IPS DF 6.9 (cell line): ENCODE measurements around the gene TCF4.

Source experiments
- DNase-seq: peaks from one replicate; pipeline ENCODE4 v3.0.0-alpha.2; 2013; ENCODE audit warnings: low read depth, low spot score
- H3K27ac ChIP-seq: one replicate; pipeline ENCODE4 v1.5.1; 2013; ENCODE audit warnings: low read length, control low read depth
- H3K27me3 ChIP-seq: 2 replicates; pipeline ENCODE4 v1.6.1; 2013; ENCODE audit warnings: mild to moderate bottlenecking, low read length; ENCODE audit not compliant: control insufficient read depth, insufficient read depth
- H3K36me3 ChIP-seq: 2 replicates; pipeline ENCODE4 v1.6.1; 2013; ENCODE audit warnings: low read length; ENCODE audit not compliant: control insufficient read depth, insufficient read depth
- H3K4me1 ChIP-seq: 2 replicates; pipeline ENCODE4 v1.6.1; 2013; ENCODE audit warnings: low read length; ENCODE audit not compliant: control insufficient read depth, insufficient read depth
- H3K4me3 ChIP-seq: 2 replicates; pipeline ENCODE4 v1.5.1; 2013; ENCODE audit warnings: mild to moderate bottlenecking, low read length
- H3K9me3 ChIP-seq: 2 replicates; pipeline ENCODE4 v1.6.1; 2013; ENCODE audit warnings: low read length, inconsistent platforms; ENCODE audit not compliant: control insufficient read depth, insufficient read depth
- WGBS: extraction: QIAGEN DNeasy Blood & Tissue Kit; methylation state at CpG from one replicate; pipeline ENCODE4 v1.1.7; 2013; ENCODE audit warnings: mixed read lengths, missing lambda C conversion rate; ENCODE audit not compliant: insufficient read length, insufficient coverage; 5-methylcytosine and 5-hydroxymethylcytosine counted together

The TCF4 gene

GRCh38 chr18:55302167-55302833 is 285.7 kb downstream of the TCF4 start:
- H3K9me3 ChIP-seq, result no peaks in the 10 kb centered on the region; the same call in 1 of the 2 replicates
- H3K27me3 ChIP-seq, result no peaks in the 10 kb centered on the region
- no peak for DNase-seq
- peaks cover 16% of the 10 kb centered on the region; the same call in 1 of the 2 replicates for H3K4me1 ChIP-seq
- no CpG with 5 or more reads among the region's 11 CpGs for WGBS
- no peak overlapping the region for H3K4me3 ChIP-seq
- no peak overlapping the region for H3K27ac ChIP-seq
- no peaks in the 10 kb centered on the region for H3K36me3 ChIP-seq

DNA sequence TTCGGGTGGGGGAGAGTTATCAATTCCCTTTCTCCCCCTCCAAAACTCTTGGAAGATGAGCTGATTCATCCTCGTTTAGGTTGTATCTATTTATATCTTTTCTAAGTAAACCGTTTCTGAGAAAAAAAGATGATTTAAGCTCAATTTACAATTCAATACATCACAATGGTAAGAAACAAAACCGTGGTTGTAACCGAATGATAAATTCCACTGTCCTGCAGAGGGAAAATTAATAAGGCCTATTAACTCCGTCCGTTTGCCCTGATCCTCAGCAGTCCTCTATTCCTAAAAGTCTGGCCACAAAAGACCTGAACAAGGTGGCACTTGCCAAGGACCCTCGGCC is 286.2 kb downstream of the TCF4 start:
- WGBS, result no CpG with 5 or more reads among the region's 8 CpGs
- H3K27ac ChIP-seq, result no peak overlapping the region
- no peaks in the 10 kb centered on the region for H3K27me3 ChIP-seq
- no peaks in the 10 kb centered on the region for H3K36me3 ChIP-seq
- no peak for DNase-seq
- no peak overlapping the region for H3K4me3 ChIP-seq
- no peaks in the 10 kb centered on the region; the same call in 1 of the 2 replicates for H3K9me3 ChIP-seq
- peaks cover 16% of the 10 kb centered on the region; the same call in 1 of the 2 replicates for H3K4me1 ChIP-seq

- 100% methylated on average over 1 of the region's 14 CpGs for WGBS
- Histone ChIP-seq H3K36me3 (no peaks in the 10 kb centered on the region), H3K4me3 (no peak overlapping the region), H3K27me3 (no peaks in the 10 kb centered on the region), H3K9me3 (no peaks in the 10 kb centered on the region; the same call in 1 of the 2 replicates), H3K4me1 (peaks cover 16% of the 10 kb centered on the region; the same call in 1 of the 2 replicates), H3K27ac (no peak overlapping the region)
- DNase-seq, result no peak
Observed at GRCh38 chr18:55300936-55301531, 287.0 kb downstream of the TCF4 start.

- no peak for DNase-seq
- no peaks in the 10 kb centered on the region for H3K36me3 ChIP-seq
- peaks cover 16% of the 10 kb centered on the region; the same call in 1 of the 2 replicates for H3K4me1 ChIP-seq
Observed at GRCh38 chr18:55300421-55300935, 287.5 kb downstream of the TCF4 start.

DNA sequence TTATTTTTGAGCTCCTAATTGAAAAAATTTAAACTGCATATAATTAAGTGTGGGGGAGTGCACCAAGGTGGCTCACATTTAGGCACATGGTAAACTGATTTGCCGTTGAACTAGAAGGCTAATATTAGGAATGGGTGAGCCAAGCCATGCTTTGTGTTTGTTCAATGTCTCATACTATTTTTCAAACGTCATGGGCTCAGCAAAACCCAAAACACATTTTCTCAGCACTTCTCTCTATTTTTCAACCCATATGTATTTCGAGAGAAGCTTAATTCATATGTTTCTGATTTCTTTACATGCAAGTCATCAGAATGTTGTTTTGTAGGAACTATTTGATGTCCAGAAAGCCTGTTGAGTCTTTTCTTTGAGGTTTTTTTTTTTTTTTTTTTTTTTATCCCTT is 291.2 kb downstream of the TCF4 start:
- Histone ChIP-seq H3K4me3 (no peak overlapping the region), H3K9me3 (no peaks in the 10 kb centered on the region; the same call in 1 of the 2 replicates), H3K4me1 (peaks cover 9% of the 10 kb centered on the region; the same call in 1 of the 2 replicates), H3K27me3 (no peaks in the 10 kb centered on the region), H3K27ac (no peak overlapping the region), H3K36me3 (no peaks in the 10 kb centered on the region)
- DNase-seq, result no peak
- WGBS, result no CpG with 5 or more reads among the region's 3 CpGs

More at GRCh38 chr18:55300421-55300935, 287.5 kb downstream of the TCF4 start:
- no peak overlapping the region for H3K4me3 ChIP-seq
- whole genome bisulfite sequencing, result no CpG with 5 or more reads among the region's 11 CpGs
- no peak overlapping the region for H3K27ac ChIP-seq
- no peaks in the 10 kb centered on the region; the same call in 1 of the 2 replicates for H3K9me3 ChIP-seq
- no peaks in the 10 kb centered on the region for H3K27me3 ChIP-seq

DNA sequence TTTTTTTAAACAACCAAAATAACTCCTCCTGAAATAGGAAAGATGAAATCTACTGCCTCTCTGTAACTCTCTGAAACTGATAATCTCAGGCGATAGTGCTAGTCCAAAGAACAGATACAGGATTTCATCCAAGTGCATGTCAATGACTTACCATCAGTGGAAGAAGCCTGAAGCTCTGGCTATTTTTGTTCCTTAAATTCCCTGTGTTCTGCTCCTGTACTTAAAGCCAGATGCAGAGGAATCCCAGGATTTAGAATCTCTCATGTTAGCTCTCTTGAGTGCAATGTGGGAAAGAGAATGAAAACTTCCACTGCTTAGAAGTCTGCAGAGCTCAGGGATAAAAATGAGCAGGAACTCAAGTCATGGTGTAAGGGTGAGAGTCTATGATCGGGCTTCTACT is 291.9 kb downstream of the TCF4 start:
- peaks cover 9% of the 10 kb centered on the region; the same call in 1 of the 2 replicates for H3K4me1 ChIP-seq
- no CpG with 5 or more reads among the region's 2 CpGs for WGBS

DNA sequence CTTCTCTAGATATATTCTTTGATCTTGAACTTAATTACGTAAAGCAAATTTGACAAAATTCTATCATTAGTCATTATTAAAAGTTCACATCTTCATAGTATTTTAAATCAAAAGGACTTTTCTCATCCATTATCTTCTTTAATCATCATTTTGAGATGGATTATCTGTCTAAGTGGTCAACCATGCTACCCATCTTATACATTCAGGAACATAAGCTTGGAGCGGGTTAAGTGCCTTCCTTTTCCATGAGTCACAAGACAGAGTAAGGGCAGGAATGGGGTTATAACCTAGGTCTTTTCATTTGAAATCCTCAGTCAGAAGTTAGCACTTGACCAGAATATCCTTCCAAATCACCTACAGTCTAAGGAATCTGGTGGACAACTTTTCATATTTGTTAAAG is 297.1 kb downstream of the TCF4 start:
- H3K4me1 ChIP-seq, result no peaks in the 10 kb centered on the region
- WGBS, result no CpG with 5 or more reads among the region's 2 CpGs
- no peak for DNase-seq
- H3K36me3 ChIP-seq, result no peaks in the 10 kb centered on the region
- H3K9me3 ChIP-seq, result no peaks in the 10 kb centered on the region
- no peaks in the 10 kb centered on the region for H3K27me3 ChIP-seq
- no peak overlapping the region for H3K27ac ChIP-seq
- H3K4me3 ChIP-seq, result no peak overlapping the region

More for the DNA sequence above, 291.9 kb downstream of the TCF4 start:
- Histone ChIP-seq H3K4me3 (no peak overlapping the region), H3K9me3 (no peaks in the 10 kb centered on the region; the same call in 1 of the 2 replicates), H3K27ac (no peak overlapping the region), H3K36me3 (no peaks in the 10 kb centered on the region), H3K27me3 (no peaks in the 10 kb centered on the region)
- no peak for DNase-seq

DNA sequence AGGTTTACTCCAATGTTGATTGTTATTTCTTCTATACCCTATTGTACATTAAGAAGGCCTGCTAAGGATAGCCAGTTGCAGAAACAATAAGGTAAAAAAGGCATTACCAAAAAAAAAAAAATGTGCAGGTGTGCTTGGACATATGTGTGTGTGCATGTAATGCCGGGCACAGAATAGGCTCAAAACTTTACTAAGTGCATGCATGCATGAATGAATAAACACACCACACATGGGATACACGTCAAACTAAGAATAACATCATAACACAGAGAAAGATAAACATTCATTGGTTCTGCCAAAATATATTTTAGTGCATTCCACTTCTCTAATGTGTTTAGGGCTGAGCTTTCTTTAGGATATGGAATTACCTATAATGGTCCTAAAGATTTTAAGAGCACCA is 298.2 kb downstream of the TCF4 start:
- H3K4me1 ChIP-seq, result no peaks in the 10 kb centered on the region
- H3K36me3 ChIP-seq, result no peaks in the 10 kb centered on the region
- no CpG with 5 or more reads among the region's 2 CpGs for WGBS
- H3K4me3 ChIP-seq, result no peak overlapping the region
- no peaks in the 10 kb centered on the region for H3K27me3 ChIP-seq
- DNase-seq, result no peak
- no peaks in the 10 kb centered on the region for H3K9me3 ChIP-seq
- H3K27ac ChIP-seq, result no peak overlapping the region

GRCh38 chr18:55289048-55289447 is 298.9 kb downstream of the TCF4 start:
- H3K4me3 ChIP-seq, result no peak overlapping the region
- no peak for DNase-seq
- no peaks in the 10 kb centered on the region for H3K9me3 ChIP-seq
- no peaks in the 10 kb centered on the region for H3K27me3 ChIP-seq
- no peaks in the 10 kb centered on the region for H3K4me1 ChIP-seq
- no CpG with 5 or more reads among the region's 3 CpGs for WGBS
- H3K36me3 ChIP-seq, result no peaks in the 10 kb centered on the region
- H3K27ac ChIP-seq, result no peak overlapping the region

DNA sequence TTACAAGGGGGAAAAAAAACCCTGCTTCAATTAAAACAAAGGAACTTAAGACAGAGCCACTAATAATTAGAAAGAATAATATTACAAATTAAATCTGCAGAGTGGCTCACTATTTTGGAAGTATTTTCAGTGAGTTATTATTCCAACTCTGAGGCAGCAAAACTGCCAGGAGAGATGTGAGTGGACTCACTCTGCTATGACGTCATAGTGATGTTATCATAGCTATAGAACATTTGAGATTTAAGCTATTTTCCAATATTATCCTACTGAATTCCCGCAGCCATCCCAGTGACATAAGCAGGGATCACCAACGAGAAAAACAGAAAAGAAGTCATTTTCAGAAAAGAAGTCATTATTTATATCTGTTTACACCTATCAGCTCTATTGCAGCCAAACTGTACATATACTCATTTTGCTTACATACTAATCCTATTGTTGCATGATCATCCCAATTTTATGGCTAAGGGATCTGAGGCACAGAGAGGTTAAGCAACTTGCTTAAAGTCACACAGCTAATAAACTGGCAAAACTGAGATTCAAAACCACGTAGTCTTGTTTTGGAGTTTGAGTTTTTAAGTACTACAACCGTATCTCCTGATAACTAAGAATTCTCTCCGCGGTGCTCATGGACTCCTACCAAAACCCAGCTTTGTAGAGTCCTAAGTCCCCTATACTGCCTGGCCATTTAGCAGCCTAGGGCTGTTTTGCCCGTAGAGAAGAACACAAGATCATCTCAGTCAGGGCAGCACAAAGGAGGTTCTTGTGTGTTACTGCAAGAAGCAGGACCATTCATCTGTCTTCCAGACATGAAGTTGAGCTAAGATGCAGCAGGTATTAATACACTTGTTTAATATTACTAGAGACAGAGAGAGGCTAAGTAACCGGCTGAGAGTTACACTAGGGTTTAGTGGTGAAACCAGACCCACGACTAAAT is 299.8 kb downstream of the TCF4 start:
- Histone ChIP-seq H3K27ac (no peak overlapping the region), H3K9me3 (no peaks in the 10 kb centered on the region), H3K4me1 (no peaks in the 10 kb centered on the region), H3K27me3 (no peaks in the 10 kb centered on the region), H3K36me3 (no peaks in the 10 kb centered on the region), H3K4me3 (no peak overlapping the region)
- no peak for DNase-seq
- WGBS, result no CpG with 5 or more reads among the region's 10 CpGs
